HepG2 (cell line): Measurements from ENCODE around the gene ETV6. TPM values are rescaled to one million over a fixed set of nuclear protein-coding genes. Genes with fewer than 3 reads are reported as not detected.

Experiments used
- ATAC-seq: fragments of 200-7000 bp; cut with Tn5 transposase; 3 replicates; pipeline ENCODE4 v1.9.1; 2020; ENCODE audit warnings: mild to moderate bottlenecking, moderate library complexity
- BruUV-seq: library from RNA; stranded (reverse); fragments of 400-500 nt; replicated peaks from 2 replicates; lab custom pipeline; 2021; lab: Mats Ljungman, UMichigan
- CTCF ChIA-PET: fragments of 300-600 bp; formaldehyde crosslinking; extraction: SDS; loops from one replicate; lab custom pipeline; 2021; ENCODE audit warnings: low total read pairs, inconsistent platforms, low intra/inter-chr PET ratio; lab: Yijun Ruan, JAX
- POLR2A ChIA-PET: fragments of 350-600 bp; sonication (Branson Sonifier 250); formaldehyde crosslinking; loops from one replicate; lab custom pipeline; 2020; ENCODE audit warnings: antibody characterized with exemption, inconsistent platforms; lab: Yijun Ruan, JAX
- DNase-seq: peaks from one replicate; pipeline ENCODE4 v3.0.0-alpha.2; 2015; ENCODE audit warnings: low spot score
- FAIRE-seq: peaks from 3 replicates; lab custom pipeline; 2011; peaks lifted over from hg19 to GRCh38; lab: Jason Lieb, UNC
- H2AFZ ChIP-seq: one replicate; pipeline ENCODE4 v1.6.1; 2011; ENCODE audit warnings: low read length, inconsistent platforms
- H3K27ac ChIP-seq: fragments of 300-600 bp; 3 replicates; pipeline ENCODE4 v1.8.0; 2011; ENCODE audit warnings: mixed run types, mild to moderate bottlenecking, mixed read lengths, low read length, inconsistent platforms; ENCODE audit not compliant: insufficient read depth; ENCODE audit errors: extremely low read length
- H3K27me3 ChIP-seq, 2 experiments: fragments of 200-600 bp in 1 of 2; 2 replicates in 1 of 2; 3 replicates in 1 of 2; pipeline versions ENCODE4 v1.6.0 to v1.8.0; 2011; ENCODE audit warnings: low read length in 2 of 2, mild to moderate bottlenecking in 2 of 2, moderate library complexity in 2 of 2, inconsistent platforms in 1 of 2; ENCODE audit not compliant: insufficient read depth in 2 of 2, control insufficient read depth in 1 of 2
- H3K36me3 ChIP-seq, 2 experiments: fragments of 200-600 bp in 1 of 2; replicated peaks in 1 of 2; 2 replicates in 1 of 2; 3 replicates in 1 of 2; pipeline versions ENCODE4 v1.5.1 to v1.8.0; 2011; ENCODE audit warnings: low read length in 2 of 2, inconsistent platforms in 1 of 2; ENCODE audit not compliant: insufficient read depth in 2 of 2, control insufficient read depth in 1 of 2
- H3K4me1 ChIP-seq: 2 replicates; pipeline ENCODE4 v1.5.1; 2012; ENCODE audit warnings: low read length, inconsistent platforms; ENCODE audit not compliant: insufficient read depth
- H3K4me2 ChIP-seq: 2 replicates; pipeline ENCODE4 v1.6.0; 2011; ENCODE audit warnings: low read depth, low read length, inconsistent platforms
- H3K4me3 ChIP-seq, 3 experiments: fragments of 200-600 bp in 1 of 3; sonication (generic), shearing (Covaris generic) in 1 of 3; replicated peaks in 1 of 3; 2 replicates each; pipeline ENCODE4 v1.5.1; 2011 to 2016; ENCODE audit warnings: low read length in 3 of 3, inconsistent platforms in 2 of 3, low read depth in 2 of 3, mild to moderate bottlenecking in 2 of 3, control low read depth in 1 of 3, mixed read lengths in 1 of 3; ENCODE audit not compliant: insufficient read depth in 1 of 3
- H3K79me2 ChIP-seq: one replicate; pipeline ENCODE4 v1.6.1; 2011; ENCODE audit warnings: low read length, inconsistent platforms; ENCODE audit not compliant: insufficient read depth
- H3K9ac ChIP-seq: 2 replicates; pipeline ENCODE4 v1.6.0; 2011; ENCODE audit warnings: mild to moderate bottlenecking, low read depth, low read length, inconsistent platforms; ENCODE audit not compliant: insufficient read depth
- H3K9me3 ChIP-seq: 2 replicates; pipeline ENCODE4 v1.5.1; 2012; ENCODE audit warnings: mild to moderate bottlenecking, low read length
- H4K20me1 ChIP-seq: 2 replicates; pipeline ENCODE4 v1.6.0; 2011; ENCODE audit warnings: inconsistent platforms, mild to moderate bottlenecking, low read length, moderate library complexity; ENCODE audit not compliant: insufficient read depth
- CBX2 ChIP-seq, 2 experiments: fragments of 200-600 bp in 1 of 2; sonication (generic); formaldehyde crosslinking in 1 of 2; IDR thresholded peaks; 2 replicates each; pipeline versions ENCODE4 v1.7.0 to v1.8.1; 2018 to 2022; ENCODE audit warnings: low read depth in 2 of 2, low read length in 1 of 2, mild to moderate bottlenecking in 1 of 2, missing genetic modification reagents in 1 of 2
- DMAP1 ChIP-seq: IDR thresholded peaks from 2 replicates; pipeline ENCODE4 v1.6.1; 2016
- DPF2 ChIP-seq: sonication (generic); formaldehyde crosslinking; IDR thresholded peaks from 2 replicates; pipeline ENCODE4 v1.4.0; 2020; ENCODE audit warnings: mild to moderate bottlenecking, low read depth, missing genetic modification reagents, borderline replicate concordance
- JARID2 ChIP-seq: sonication (generic); formaldehyde crosslinking; IDR thresholded peaks from 2 replicates; pipeline ENCODE4 v1.8.1; 2023; ENCODE audit warnings: missing genetic modification reagents, inconsistent platforms; ENCODE audit not compliant: insufficient replicate concordance
- TBL1XR1 ChIP-seq: fragments of 150-350 bp; IDR thresholded peaks from 2 replicates; pipeline ENCODE4 v1.6.1; 2014; ENCODE audit warnings: borderline replicate concordance, low read length; ENCODE audit not compliant: partially characterized antibody
- ZNF180 ChIP-seq: sonication (generic); formaldehyde crosslinking; IDR thresholded peaks from 2 replicates; pipeline ENCODE4 v1.4.0; 2020; ENCODE audit warnings: low read depth, missing genetic modification reagents, borderline replicate concordance
- ZNF260 ChIP-seq: sonication (generic); formaldehyde crosslinking; IDR thresholded peaks from 2 replicates; pipeline ENCODE4 v1.4.0; 2020; ENCODE audit warnings: missing genetic modification reagents, low read depth, mild to moderate bottlenecking, borderline replicate concordance
- ZNF549 ChIP-seq: sonication (generic); formaldehyde crosslinking; IDR thresholded peaks from 2 replicates; pipeline ENCODE4 v1.5.0; 2020; ENCODE audit warnings: missing genetic modification reagents
- ZNF646 ChIP-seq: sonication (generic); formaldehyde crosslinking; IDR thresholded peaks from 2 replicates; pipeline ENCODE4 v1.9.0; 2021; ENCODE audit warnings: mild to moderate bottlenecking, missing genetic modification reagents
- ZNF83 ChIP-seq: sonication (generic); formaldehyde crosslinking; IDR thresholded peaks from 2 replicates; pipeline ENCODE4 v1.4.0; 2020; ENCODE audit warnings: missing genetic modification reagents, mild to moderate bottlenecking, borderline replicate concordance
- WGBS: methylation state at CpG from one replicate; pipeline ENCODE4 v1.1.6; 2017; ENCODE audit warnings: low lambda C conversion rate; 5-methylcytosine and 5-hydroxymethylcytosine counted together
- in situ Hi-C: cut with HindIII; loops from 2 replicates; pipeline ENCODE4 v1.10.0; 2017; ENCODE audit warnings: low pct_unique_long_range_greater_than_20kb; ENCODE audit not compliant: extremely low pct_ligation_motif_present
- intact Hi-C: fragments of 100-400 bp; cut with micrococcal nuclease; formaldehyde crosslinking; loops from one replicate; pipeline ENCODE4 v1.10.0; 2022; ENCODE audit not compliant: unreplicated experiment
- polyA plus RNA-seq, 8 experiments: library from polyadenylated mRNA; depleted of rRNA in 3 of 8; stranded (reverse) in 7 of 8; unstranded in 1 of 8; fragments of >200 nt; fragmentation: Illumina TruSeq in 4 of 8; extraction: Trizol in 4 of 8; gene quantifications; 2 replicates each; pipeline versions ENCODE4 v1.2.1 to v1.2.3, GENCODE V29; 2011 to 2016; ENCODE audit warnings: low read depth in 4 of 8, missing spikeins in 1 of 8, mixed read lengths in 1 of 8; ENCODE audit not compliant: insufficient read depth in 1 of 8
- total RNA-seq, 5 experiments: library from RNA; depleted of rRNA; stranded (reverse); fragments of >200 nt; fragmentation: Illumina TruSeq; extraction: Trizol; gene quantifications; 2 replicates each; pipeline ENCODE4 v1.2.3, GENCODE V29; 2016; ENCODE audit warnings: low read depth in 1 of 5
- TF ChIP-seq, protein P1 (sequence below): sonication (generic); formaldehyde crosslinking; IDR thresholded peaks from 2 replicates; pipeline ENCODE4 v1.4.0; 2020; ENCODE audit warnings: missing genetic modification reagents, borderline replicate concordance

ETV6 gene
- total and polyA plus RNA-seq, 2 of the 13 experiments (the other 11 are each of a cell fraction or from before 2014, with no cell fraction given) = 2.2 to 3.0 TPM

GRCh38 chr12:11869406-11869805 lies 219.9 kb downstream of the ETV6 start (continued):
- no peak for TF ChIP-seq ZNF646 (CRISPR knock-in tag)

GRCh38 chr12:11870041-11870451 lies 220.6 kb downstream of the ETV6 start:
- peaks cover 10% of the 10 kb centered on the region for H3K4me1 ChIP-seq
- H3K79me2 ChIP-seq = no peaks in the 10 kb centered on the region
- ChIA-PET CTCF (no interaction called here), POLR2A (no interaction called here)
- H3K27ac ChIP-seq = no peak overlapping the region
- DNase-seq (no peak), FAIRE-seq (no peak), ATAC-seq (no peak)
- no peak overlapping the region for H2AFZ ChIP-seq
- in situ Hi-C loops = no loop called here
- peaks cover 10% of the 10 kb centered on the region for H3K9me3 ChIP-seq
- BruUV-seq = no TSS peak
- intact Hi-C loops = no loop called here
- peaks cover 4 to 8% of the 10 kb centered on the region in 2 experiments for H3K36me3 ChIP-seq
- H4K20me1 ChIP-seq = no peaks in the 10 kb centered on the region
- H3K4me3 ChIP-seq = no peak overlapping the region
- TF ChIP-seq ZNF180 (CRISPR knock-in tag) (no peak), TBL1XR1 (no peak), DPF2 (CRISPR knock-in tag) (no peak), ZNF260 (no peak), ZNF549 (no peak), JARID2 (CRISPR knock-in tag) (no peak), DMAP1 (CRISPR knock-in tag) (no peak), ZNF83 (CRISPR knock-in tag) (no peak), CBX2 (IDR thresholded peaks at IDR 0.05; ENCODE audit: low read depth, low read length) (no peak), CBX2 (CRISPR knock-in tag; IDR thresholded peaks at IDR 0.05; ENCODE audit: low read depth) (no peak)
- TF ChIP-seq, protein P1, sequence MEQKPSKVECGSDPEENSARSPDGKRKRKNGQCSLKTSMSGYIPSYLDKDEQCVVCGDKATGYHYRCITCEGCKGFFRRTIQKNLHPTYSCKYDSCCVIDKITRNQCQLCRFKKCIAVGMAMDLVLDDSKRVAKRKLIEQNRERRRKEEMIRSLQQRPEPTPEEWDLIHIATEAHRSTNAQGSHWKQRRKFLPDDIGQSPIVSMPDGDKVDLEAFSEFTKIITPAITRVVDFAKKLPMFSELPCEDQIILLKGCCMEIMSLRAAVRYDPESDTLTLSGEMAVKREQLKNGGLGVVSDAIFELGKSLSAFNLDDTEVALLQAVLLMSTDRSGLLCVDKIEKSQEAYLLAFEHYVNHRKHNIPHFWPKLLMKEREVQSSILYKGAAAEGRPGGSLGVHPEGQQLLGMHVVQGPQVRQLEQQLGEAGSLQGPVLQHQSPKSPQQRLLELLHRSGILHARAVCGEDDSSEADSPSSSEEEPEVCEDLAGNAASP (CRISPR knock-in tag) = no peak
- H3K27me3 ChIP-seq = no peaks in the 10 kb centered on the region
- H3K4me2 ChIP-seq = no peak overlapping the region
- no peak overlapping the region for H3K9ac ChIP-seq
- 94% methylated on average over 8 of the region's 8 CpGs for WGBS
